Measurements from ENCODE around the gene ATP1A3.

DNA sequence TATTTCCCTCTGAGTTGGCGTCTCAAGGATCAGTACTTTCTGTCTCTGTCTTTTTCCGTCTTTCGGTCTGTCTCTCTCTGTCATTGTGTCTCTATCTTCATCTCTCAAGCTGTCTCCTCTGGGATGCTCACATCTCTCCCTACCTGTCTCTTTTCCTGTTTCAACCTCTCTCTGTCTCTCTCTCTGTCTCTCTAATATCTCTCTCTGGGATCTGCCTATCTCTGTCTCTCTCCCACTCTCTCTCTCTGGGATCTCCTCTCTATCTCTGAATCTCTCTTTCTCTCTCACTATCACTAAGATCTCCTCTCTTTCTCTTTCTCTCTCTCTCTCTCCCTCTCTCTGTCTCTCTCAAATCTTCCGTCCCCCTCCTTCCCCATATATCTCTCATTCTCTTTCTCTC lies 4.0 kb downstream of the ATP1A3 start:
- TF ChIP-seq, protein P1, sequence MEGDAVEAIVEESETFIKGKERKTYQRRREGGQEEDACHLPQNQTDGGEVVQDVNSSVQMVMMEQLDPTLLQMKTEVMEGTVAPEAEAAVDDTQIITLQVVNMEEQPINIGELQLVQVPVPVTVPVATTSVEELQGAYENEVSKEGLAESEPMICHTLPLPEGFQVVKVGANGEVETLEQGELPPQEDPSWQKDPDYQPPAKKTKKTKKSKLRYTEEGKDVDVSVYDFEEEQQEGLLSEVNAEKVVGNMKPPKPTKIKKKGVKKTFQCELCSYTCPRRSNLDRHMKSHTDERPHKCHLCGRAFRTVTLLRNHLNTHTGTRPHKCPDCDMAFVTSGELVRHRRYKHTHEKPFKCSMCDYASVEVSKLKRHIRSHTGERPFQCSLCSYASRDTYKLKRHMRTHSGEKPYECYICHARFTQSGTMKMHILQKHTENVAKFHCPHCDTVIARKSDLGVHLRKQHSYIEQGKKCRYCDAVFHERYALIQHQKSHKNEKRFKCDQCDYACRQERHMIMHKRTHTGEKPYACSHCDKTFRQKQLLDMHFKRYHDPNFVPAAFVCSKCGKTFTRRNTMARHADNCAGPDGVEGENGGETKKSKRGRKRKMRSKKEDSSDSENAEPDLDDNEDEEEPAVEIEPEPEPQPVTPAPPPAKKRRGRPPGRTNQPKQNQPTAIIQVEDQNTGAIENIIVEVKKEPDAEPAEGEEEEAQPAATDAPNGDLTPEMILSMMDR (IDR thresholded peaks at IDR 0.05): no peak
- no peak for TF ChIP-seq ZFX (IDR thresholded peaks at IDR 0.05; ENCODE audit: borderline replicate concordance)
